ENCODE data around the gene APBA2.
"Not testable (repeated sequence)": the region's sequence is repeated elsewhere in the genome, so short reads cannot be mapped to it uniquely, and the experiment has no call there.

The APBA2 gene

DNA sequence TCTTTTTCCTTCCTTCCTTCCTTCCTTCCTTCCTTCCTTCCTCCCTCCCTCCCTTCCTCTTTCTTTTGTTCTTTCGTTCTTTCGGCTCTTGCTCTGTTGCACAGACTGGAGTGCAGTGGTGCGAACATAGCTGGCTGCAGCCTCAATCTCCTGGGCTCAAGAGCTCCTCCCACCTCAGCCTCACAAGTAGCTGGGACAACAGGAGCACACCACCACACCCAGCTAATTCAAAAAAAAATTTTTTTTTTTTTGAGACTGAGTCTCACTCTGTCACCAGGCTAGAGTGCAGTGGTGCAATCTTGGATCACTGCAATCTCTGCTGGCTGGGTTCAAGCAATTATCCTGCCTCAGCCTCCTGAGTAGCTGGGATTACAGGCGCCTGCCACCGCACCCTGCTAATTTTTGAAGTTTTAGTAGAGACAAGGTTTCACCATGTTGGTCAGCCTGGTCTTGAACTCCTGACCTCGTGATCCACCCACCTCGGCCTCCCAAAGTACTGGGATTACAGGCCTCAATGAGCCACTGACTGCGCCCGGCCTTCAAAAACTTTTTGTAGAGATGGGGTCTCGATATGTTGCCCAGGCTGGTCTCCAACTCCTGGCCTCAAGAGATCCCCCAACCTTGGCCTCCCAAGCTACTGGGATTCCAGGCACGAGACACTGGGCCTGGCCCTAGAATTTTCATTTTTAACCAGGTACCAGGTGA lies 24.0 kb upstream of the APBA2 start:
- H3K27me3 ChIP-seq (ENCODE audit: control insufficient read depth, insufficient read depth, low read length); H3K36me3 ChIP-seq (ENCODE audit: control insufficient read depth, insufficient read depth, low read length); H3K4me1 ChIP-seq (ENCODE audit: control insufficient read depth, insufficient read depth, low read length); H3K4me3 ChIP-seq (ENCODE audit: low read length); H3K9me3 ChIP-seq (ENCODE audit: control insufficient read depth, low read length); H3K9ac ChIP-seq (ENCODE audit: low read length): not testable (repeated sequence)

- no peaks in the 10 kb centered on the region for H3K9me3 ChIP-seq (ENCODE audit: control insufficient read depth, low read length)
- no peaks in the 10 kb centered on the region for H3K4me1 ChIP-seq (ENCODE audit: control insufficient read depth, insufficient read depth, low read length)
- no peak overlapping the region for H3K4me3 ChIP-seq (ENCODE audit: low read length)
- H3K27me3 ChIP-seq (ENCODE audit: control insufficient read depth, insufficient read depth, low read length), result no peaks in the 10 kb centered on the region
- no peak overlapping the region for H3K9ac ChIP-seq (ENCODE audit: low read length)
- H3K36me3 ChIP-seq (ENCODE audit: control insufficient read depth, insufficient read depth, low read length), result no peaks in the 10 kb centered on the region
Observed at GRCh38 chr15:28868744-28869345, 16.9 kb upstream of the APBA2 start.

- no peaks in the 10 kb centered on the region for H3K36me3 ChIP-seq (ENCODE audit: control insufficient read depth, insufficient read depth, low read length)
- H3K4me1 ChIP-seq (ENCODE audit: control insufficient read depth, insufficient read depth, low read length), result no peaks in the 10 kb centered on the region
- no peak overlapping the region for H3K9ac ChIP-seq (ENCODE audit: low read length)
- H3K27me3 ChIP-seq (ENCODE audit: control insufficient read depth, insufficient read depth, low read length), result no peaks in the 10 kb centered on the region
- H3K9me3 ChIP-seq (ENCODE audit: control insufficient read depth, low read length), result no peaks in the 10 kb centered on the region
- H3K4me3 ChIP-seq (ENCODE audit: low read length), result no peak overlapping the region
Observed at GRCh38 chr15:28871168-28871567, 14.6 kb upstream of the APBA2 start.

DNA sequence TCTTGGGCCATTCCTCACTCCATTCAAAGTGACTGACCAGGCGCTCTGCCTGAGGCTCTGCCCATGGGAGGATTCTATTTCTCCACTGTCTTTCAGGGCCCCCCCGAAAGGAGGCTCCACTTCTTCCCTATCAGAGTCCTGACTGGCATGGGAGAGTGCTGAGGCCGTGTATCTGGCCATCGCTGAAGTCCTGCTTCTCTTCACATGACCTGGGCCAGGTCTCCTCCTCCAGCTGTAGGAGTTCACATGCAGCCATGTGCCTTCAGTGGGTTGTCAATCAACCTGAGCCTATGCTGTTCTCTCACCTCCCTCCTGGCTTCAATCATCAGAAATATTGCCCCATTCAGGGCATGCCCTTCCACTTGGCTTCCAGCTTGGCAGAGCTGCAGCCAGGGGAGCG lies 12.8 kb upstream of the APBA2 start:
- Histone ChIP-seq H3K4me1 (ENCODE audit: control insufficient read depth, insufficient read depth, low read length) (no peaks in the 10 kb centered on the region), H3K4me3 (ENCODE audit: low read length) (no peak overlapping the region), H3K9me3 (ENCODE audit: control insufficient read depth, low read length) (no peaks in the 10 kb centered on the region), H3K9ac (ENCODE audit: low read length) (no peak overlapping the region), H3K27me3 (ENCODE audit: control insufficient read depth, insufficient read depth, low read length) (no peaks in the 10 kb centered on the region), H3K36me3 (ENCODE audit: control insufficient read depth, insufficient read depth, low read length) (no peaks in the 10 kb centered on the region)

- Histone ChIP-seq H3K4me3 (ENCODE audit: low read length) (no peak overlapping the region), H3K27me3 (ENCODE audit: control insufficient read depth, insufficient read depth, low read length) (no peaks in the 10 kb centered on the region), H3K4me1 (ENCODE audit: control insufficient read depth, insufficient read depth, low read length) (no peaks in the 10 kb centered on the region), H3K36me3 (ENCODE audit: control insufficient read depth, insufficient read depth, low read length) (no peaks in the 10 kb centered on the region), H3K9me3 (ENCODE audit: control insufficient read depth, low read length) (no peaks in the 10 kb centered on the region), H3K9ac (ENCODE audit: low read length) (no peak overlapping the region)
Observed at GRCh38 chr15:28873585-28874190, 12.1 kb upstream of the APBA2 start.

GRCh38 chr15:28875461-28876000 lies 10.2 kb upstream of the APBA2 start:
- H3K4me3 ChIP-seq (ENCODE audit: low read length), result no peak overlapping the region
- no peaks in the 10 kb centered on the region for H3K4me1 ChIP-seq (ENCODE audit: control insufficient read depth, insufficient read depth, low read length)
- no peaks in the 10 kb centered on the region for H3K27me3 ChIP-seq (ENCODE audit: control insufficient read depth, insufficient read depth, low read length)
- H3K36me3 ChIP-seq (ENCODE audit: control insufficient read depth, insufficient read depth, low read length), result no peaks in the 10 kb centered on the region
- H3K9ac ChIP-seq (ENCODE audit: low read length), result no peak overlapping the region
- no peaks in the 10 kb centered on the region for H3K9me3 ChIP-seq (ENCODE audit: control insufficient read depth, low read length)

- no peak overlapping the region for H3K4me3 ChIP-seq (ENCODE audit: low read length)
- H3K9me3 ChIP-seq (ENCODE audit: control insufficient read depth, low read length), result no peaks in the 10 kb centered on the region
- H3K36me3 ChIP-seq (ENCODE audit: control insufficient read depth, insufficient read depth, low read length), result no peaks in the 10 kb centered on the region
- H3K9ac ChIP-seq (ENCODE audit: low read length), result no peak overlapping the region
- H3K27me3 ChIP-seq (ENCODE audit: control insufficient read depth, insufficient read depth, low read length), result no peaks in the 10 kb centered on the region
- H3K4me1 ChIP-seq (ENCODE audit: control insufficient read depth, insufficient read depth, low read length), result no peaks in the 10 kb centered on the region
Observed at GRCh38 chr15:28876131-28876844, 9.5 kb upstream of the APBA2 start.

DNA sequence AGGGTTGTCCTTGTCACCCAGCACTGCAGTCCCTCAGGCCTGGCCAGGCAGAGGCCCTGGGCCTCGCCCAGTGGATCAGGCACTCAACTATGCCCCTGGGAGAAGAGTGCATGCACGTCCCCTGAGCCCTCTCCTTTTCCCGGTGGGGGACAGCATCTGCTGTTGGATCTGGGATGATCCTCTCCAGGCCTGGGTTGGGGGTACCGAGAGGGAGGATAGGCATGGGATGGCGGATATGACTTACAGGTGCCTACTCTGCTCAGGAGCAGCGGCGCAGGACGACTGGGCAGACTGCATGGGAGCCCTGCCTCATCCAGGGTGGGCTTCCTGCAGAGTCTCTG lies 9.0 kb upstream of the APBA2 start:
- no peak overlapping the region for H3K9ac ChIP-seq (ENCODE audit: low read length)
- no peaks in the 10 kb centered on the region for H3K4me1 ChIP-seq (ENCODE audit: control insufficient read depth, insufficient read depth, low read length)
- H3K4me3 ChIP-seq (ENCODE audit: low read length), result no peak overlapping the region
- H3K9me3 ChIP-seq (ENCODE audit: control insufficient read depth, low read length), result no peaks in the 10 kb centered on the region
- H3K27me3 ChIP-seq (ENCODE audit: control insufficient read depth, insufficient read depth, low read length), result no peaks in the 10 kb centered on the region
- H3K36me3 ChIP-seq (ENCODE audit: control insufficient read depth, insufficient read depth, low read length), result no peaks in the 10 kb centered on the region

- H3K27me3 ChIP-seq (ENCODE audit: control insufficient read depth, insufficient read depth, low read length), result no peaks in the 10 kb centered on the region
- no peaks in the 10 kb centered on the region for H3K4me1 ChIP-seq (ENCODE audit: control insufficient read depth, insufficient read depth, low read length)
- no peaks in the 10 kb centered on the region for H3K36me3 ChIP-seq (ENCODE audit: control insufficient read depth, insufficient read depth, low read length)
- no peaks in the 10 kb centered on the region for H3K9me3 ChIP-seq (ENCODE audit: control insufficient read depth, low read length)
- no peak overlapping the region for H3K4me3 ChIP-seq (ENCODE audit: low read length)
- H3K9ac ChIP-seq (ENCODE audit: low read length), result no peak overlapping the region
Observed at GRCh38 chr15:28878209-28878608, 7.6 kb upstream of the APBA2 start.

GRCh38 chr15:28879551-28879950 lies 6.2 kb upstream of the APBA2 start:
- Histone ChIP-seq H3K36me3 (ENCODE audit: control insufficient read depth, insufficient read depth, low read length) (no peaks in the 10 kb centered on the region), H3K4me3 (ENCODE audit: low read length) (no peak overlapping the region), H3K27me3 (ENCODE audit: control insufficient read depth, insufficient read depth, low read length) (peaks cover 3% of the 10 kb centered on the region), H3K4me1 (ENCODE audit: control insufficient read depth, insufficient read depth, low read length) (no peaks in the 10 kb centered on the region), H3K9me3 (ENCODE audit: control insufficient read depth, low read length) (no peaks in the 10 kb centered on the region), H3K9ac (ENCODE audit: low read length) (no peak overlapping the region)

DNA sequence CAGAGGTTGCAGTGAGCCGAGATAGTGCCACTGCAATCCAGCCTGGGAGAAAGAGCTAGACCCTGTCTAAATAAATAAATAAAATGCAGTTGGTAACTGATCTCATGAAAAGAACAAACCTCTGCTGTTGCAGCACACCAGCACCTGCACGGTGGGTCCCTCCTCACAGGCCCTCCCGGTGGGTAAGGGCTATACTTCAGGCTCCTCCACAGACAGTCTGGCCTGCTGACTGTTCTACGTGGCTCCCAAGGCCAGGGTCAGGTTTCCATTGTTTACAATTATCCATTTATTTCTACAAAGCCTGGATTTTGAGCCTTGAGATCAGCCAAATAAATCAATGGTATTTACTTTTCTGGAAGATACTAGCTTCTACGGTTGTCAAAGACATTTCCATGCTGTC lies 5.1 kb upstream of the APBA2 start:
- H3K4me1 ChIP-seq (ENCODE audit: control insufficient read depth, insufficient read depth, low read length), result no peaks in the 10 kb centered on the region
- no peak overlapping the region for H3K9ac ChIP-seq (ENCODE audit: low read length)
- no peaks in the 10 kb centered on the region for H3K36me3 ChIP-seq (ENCODE audit: control insufficient read depth, insufficient read depth, low read length)
- H3K4me3 ChIP-seq (ENCODE audit: low read length), result no peak overlapping the region
- H3K9me3 ChIP-seq (ENCODE audit: control insufficient read depth, low read length), result no peaks in the 10 kb centered on the region
- peaks cover 14% of the 10 kb centered on the region for H3K27me3 ChIP-seq (ENCODE audit: control insufficient read depth, insufficient read depth, low read length)

DNA sequence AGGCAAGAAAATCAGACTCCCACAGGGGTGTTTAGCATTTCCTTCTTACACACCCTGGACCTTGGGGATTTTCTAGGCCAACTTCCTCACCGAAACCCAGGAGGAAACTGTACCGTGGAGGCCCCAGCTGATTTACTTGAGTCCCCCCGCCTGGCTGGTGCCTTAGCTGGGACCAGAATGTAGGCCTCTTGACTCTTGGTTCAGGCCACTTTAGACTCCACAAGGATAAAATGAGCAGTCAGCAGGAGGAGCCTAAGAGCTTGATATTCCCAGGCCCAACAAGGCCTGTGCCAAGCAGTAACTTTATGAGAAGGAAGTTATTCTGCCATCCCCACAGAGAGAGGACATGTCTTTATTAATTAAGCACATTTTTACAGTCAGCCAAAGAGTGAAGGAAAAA lies 4.6 kb upstream of the APBA2 start:
- Histone ChIP-seq H3K4me1 (ENCODE audit: control insufficient read depth, insufficient read depth, low read length) (no peaks in the 10 kb centered on the region), H3K9me3 (ENCODE audit: control insufficient read depth, low read length) (no peaks in the 10 kb centered on the region), H3K27me3 (ENCODE audit: control insufficient read depth, insufficient read depth, low read length) (peaks cover 14% of the 10 kb centered on the region), H3K4me3 (ENCODE audit: low read length) (no peak overlapping the region), H3K9ac (ENCODE audit: low read length) (no peak overlapping the region), H3K36me3 (ENCODE audit: control insufficient read depth, insufficient read depth, low read length) (no peaks in the 10 kb centered on the region)
